HepG2 (cell line): ENCODE results near the gene LAX1.

ENCODE experiments used
- CHD4 ChIP-seq: fragments of 200-600 bp; sonication (generic); IDR thresholded peaks from 2 replicates; pipeline ENCODE4 v1.7.0; 2017; ENCODE audit warnings: mild to moderate bottlenecking, low read length, borderline replicate concordance
- CTCF ChIP-seq: sonication (generic); formaldehyde crosslinking; IDR thresholded peaks from 2 replicates; pipeline ENCODE4 v1.5.0; 2020; ENCODE audit warnings: mild to moderate bottlenecking, missing genetic modification reagents, moderate library complexity
- IRF2 ChIP-seq: IDR thresholded peaks from 2 replicates; pipeline ENCODE4 v1.6.1; 2018; ENCODE audit warnings: missing genetic modification reagents, missing compliant biosample characterization
- KDM4B ChIP-seq: sonication (generic); formaldehyde crosslinking; IDR thresholded peaks from 2 replicates; pipeline ENCODE4 v1.4.0; 2020; ENCODE audit warnings: missing genetic modification reagents
- LCORL ChIP-seq, 2 experiments: fragments of 450-650 bp in 1 of 2; sonication (generic) in 1 of 2; formaldehyde crosslinking in 1 of 2; IDR thresholded peaks; 2 replicates each; pipeline versions ENCODE4 v1.5.0 to v1.6.1; 2017 to 2020; ENCODE audit warnings: antibody characterized with exemption in 1 of 2, missing genetic modification reagents in 1 of 2
- PHB2 ChIP-seq: fragments of 450-650 bp; IDR thresholded peaks from 2 replicates; pipeline ENCODE4 v1.6.1; 2018; ENCODE audit not compliant: partially characterized antibody
- POLR2A ChIP-seq, 2 experiments: IDR thresholded peaks; 2 replicates each; pipeline ENCODE4 v1.6.1; 2011; ENCODE audit warnings: low read depth in 2 of 2, low read length in 2 of 2, mild to moderate bottlenecking in 1 of 2, moderate library complexity in 1 of 2; ENCODE audit not compliant: insufficient read depth in 1 of 2
- PRDM10 ChIP-seq: sonication (generic); formaldehyde crosslinking; IDR thresholded peaks from 2 replicates; pipeline ENCODE4 v1.4.0; 2020; ENCODE audit warnings: low read depth, missing genetic modification reagents
- RAD51 ChIP-seq: fragments of 450-650 bp; IDR thresholded peaks from 2 replicates; pipeline ENCODE4 v1.6.1; 2016; ENCODE audit warnings: borderline replicate concordance
- RFX5 ChIP-seq: IDR thresholded peaks from 2 replicates; pipeline ENCODE4 v1.6.1; 2011; ENCODE audit warnings: low read depth, low read length, improper control_type of control experiment
- TBP ChIP-seq: sonication (generic); formaldehyde crosslinking; IDR thresholded peaks from 2 replicates; pipeline ENCODE4 v1.5.0; 2020; ENCODE audit warnings: missing genetic modification reagents
- ZBTB7B ChIP-seq: sonication (generic); formaldehyde crosslinking; IDR thresholded peaks from 2 replicates; pipeline ENCODE4 v1.4.0; 2020; ENCODE audit warnings: missing genetic modification reagents
- ZNF274 ChIP-seq: sonication (generic); formaldehyde crosslinking; IDR thresholded peaks from 2 replicates; pipeline ENCODE4 v1.5.1; 2020; ENCODE audit warnings: mild to moderate bottlenecking, missing genetic modification reagents
- ZNF761 ChIP-seq: sonication (generic); formaldehyde crosslinking; conservative IDR thresholded peaks from 2 replicates; pipeline ENCODE4 v1.4.0; 2020; ENCODE audit warnings: mild to moderate bottlenecking, missing genetic modification reagents

- no peak for TF ChIP-seq ZNF274 (CRISPR knock-in tag)
- TF ChIP-seq RAD51: no peak
- no peak for TF ChIP-seq CTCF (CRISPR knock-in tag)
- no peak for TF ChIP-seq KDM4B (CRISPR knock-in tag)
- no peak for TF ChIP-seq PHB2
- no peak for TF ChIP-seq RFX5
- no peak for TF ChIP-seq CHD4
- no peak for TF ChIP-seq TBP (CRISPR knock-in tag)
- TF ChIP-seq PRDM10 (CRISPR knock-in tag): no peak
- TF ChIP-seq IRF2 (CRISPR knock-in tag): no peak
- no peak for TF ChIP-seq ZNF761 (CRISPR knock-in tag)
- no peak for TF ChIP-seq POLR2A (IDR thresholded peaks at IDR 0.05; ENCODE audit: insufficient read depth in 1 of 2, low read depth in 2 of 2, low read length in 2 of 2)
- no peak for TF ChIP-seq LCORL (IDR thresholded peaks at IDR 0.05)
- no peak for TF ChIP-seq LCORL (CRISPR knock-in tag; IDR thresholded peaks at IDR 0.05)
- no peak for TF ChIP-seq ZBTB7B (CRISPR knock-in tag)
Observed at GRCh38 chr1:203797216-203797615, 32.2 kb downstream of the LAX1 start.
